DND-41 (cell line): Measurements from ENCODE around the gene REC114.

Experiments
- ATAC-seq: fragments of 200-7000 bp; cut with Tn5 transposase; 3 replicates; pipeline ENCODE4 v1.9.1; 2021; ENCODE audit warnings: low read depth; ENCODE audit not compliant: insufficient read depth
- DNase-seq: peaks from one replicate; pipeline ENCODE4 v3.0.0-alpha.2; 2020
- H2AFZ ChIP-seq: 2 replicates; pipeline ENCODE4 v1.6.0; 2012; ENCODE audit warnings: low read depth, low read length
- H3K27ac ChIP-seq: 2 replicates; pipeline ENCODE4 v1.5.1; 2012; ENCODE audit warnings: low read length, inconsistent platforms
- H3K27me3 ChIP-seq: fragments of 200-600 bp; sonication (generic); 2 replicates; pipeline ENCODE4 v1.6.0; 2012; ENCODE audit warnings: low read length, mild to moderate bottlenecking, inconsistent platforms; ENCODE audit not compliant: insufficient read depth, poor library complexity
- H3K36me3 ChIP-seq: 2 replicates; pipeline ENCODE4 v1.5.1; 2012; ENCODE audit warnings: low read length, inconsistent platforms; ENCODE audit not compliant: insufficient read depth
- H3K4me1 ChIP-seq: 2 replicates; pipeline ENCODE4 v1.5.1; 2012; ENCODE audit warnings: mild to moderate bottlenecking, low read length; ENCODE audit not compliant: insufficient read depth
- H3K4me2 ChIP-seq: 2 replicates; pipeline ENCODE4 v1.6.0; 2012; ENCODE audit warnings: mild to moderate bottlenecking, moderate library complexity, low read length, inconsistent platforms; ENCODE audit not compliant: insufficient read depth
- H3K4me3 ChIP-seq, 2 experiments: fragments of 200-600 bp in 1 of 2; shearing (Covaris generic) in 1 of 2; 2 replicates each; pipeline ENCODE4 v1.5.1; 2012 to 2016; ENCODE audit warnings: inconsistent platforms in 2 of 2, low read length in 2 of 2, mild to moderate bottlenecking in 2 of 2, low read depth in 1 of 2, moderate library complexity in 1 of 2
- H3K79me2 ChIP-seq: 2 replicates; pipeline ENCODE4 v1.6.0; 2012; ENCODE audit warnings: low read length, inconsistent platforms; ENCODE audit not compliant: insufficient read depth
- H3K9ac ChIP-seq: 2 replicates; pipeline ENCODE4 v1.6.0; 2012; ENCODE audit warnings: low read depth, mild to moderate bottlenecking, inconsistent platforms, low read length, moderate library complexity
- H3K9me3 ChIP-seq: 2 replicates; pipeline ENCODE4 v1.5.1; 2012; ENCODE audit warnings: low read length, moderate library complexity, mild to moderate bottlenecking, inconsistent platforms; ENCODE audit not compliant: insufficient read depth, severe bottlenecking
- H4K20me1 ChIP-seq: 2 replicates; pipeline ENCODE4 v1.6.0; 2012; ENCODE audit warnings: low read length; ENCODE audit not compliant: insufficient read depth
- CTCF ChIP-seq: IDR thresholded peaks from 2 replicates; pipeline ENCODE4 v1.5.1; 2012; ENCODE audit warnings: borderline replicate concordance, low read length, moderate library complexity, mild to moderate bottlenecking; ENCODE audit not compliant: poor library complexity, severe bottlenecking; ENCODE audit errors: extremely low read depth
- EZH2 ChIP-seq: IDR thresholded peaks from 3 replicates; pipeline ENCODE4 v1.6.1; 2012; ENCODE audit warnings: borderline replicate concordance, low read depth, mild to moderate bottlenecking, moderate library complexity, low read length, inconsistent platforms; ENCODE audit not compliant: severe bottlenecking

REC114 gene

DNA sequence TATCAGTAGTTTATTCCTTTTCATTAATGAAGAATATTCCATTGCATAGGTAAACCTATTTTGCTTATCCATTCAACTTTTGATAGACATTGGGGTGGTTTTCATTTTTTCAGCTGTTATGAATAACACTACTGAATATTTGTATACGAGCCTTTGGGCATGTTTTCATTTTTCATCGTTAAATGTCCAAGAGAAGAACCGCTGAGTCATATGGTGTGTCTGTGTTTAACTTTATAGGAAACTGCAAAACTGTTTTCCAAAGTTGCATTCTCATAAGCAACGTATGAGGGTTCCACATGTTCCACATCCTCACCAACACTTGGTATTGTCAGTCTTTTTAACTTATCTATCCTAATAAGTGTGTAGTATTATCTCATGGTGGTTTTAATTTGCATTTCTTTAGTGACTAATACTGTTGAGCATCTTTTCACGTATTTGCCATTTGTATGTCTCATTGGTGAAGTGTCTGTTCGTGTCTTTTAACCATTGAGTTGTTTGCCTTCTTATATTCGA is 33.8 kb downstream of the REC114 start:
- no peaks in the 10 kb centered on the region for H3K36me3 ChIP-seq
- H3K4me2 ChIP-seq, result no peak overlapping the region
- H3K9me3 ChIP-seq, result no peaks in the 10 kb centered on the region
- ATAC-seq (no peak), DNase-seq (no peak)
- no peak overlapping the region for H3K27ac ChIP-seq
- H3K4me3 ChIP-seq, result no peak overlapping the region
- TF ChIP-seq EZH2, result no peak
- no peak for TF ChIP-seq CTCF
- no peak overlapping the region for H3K9ac ChIP-seq
- H3K79me2 ChIP-seq, result no peaks in the 10 kb centered on the region
- H4K20me1 ChIP-seq, result no peaks in the 10 kb centered on the region
- no peaks in the 10 kb centered on the region for H3K4me1 ChIP-seq
- peaks cover 6% of the 10 kb centered on the region for H3K27me3 ChIP-seq
- no peak overlapping the region for H2AFZ ChIP-seq

GRCh38 chr15:73480050-73480449 is 37.1 kb downstream of the REC114 start:
- no peaks in the 10 kb centered on the region for H3K36me3 ChIP-seq
- ATAC-seq, result no peak
- no peak overlapping the region for H3K4me2 ChIP-seq
- H3K27me3 ChIP-seq, result no peaks in the 10 kb centered on the region
- no peak overlapping the region for H3K9ac ChIP-seq
- TF ChIP-seq EZH2 (no peak), CTCF (no peak)
- DNase-seq, result no peak
- no peak overlapping the region for H2AFZ ChIP-seq
- no peaks in the 10 kb centered on the region for H3K4me1 ChIP-seq
- H3K4me3 ChIP-seq, result no peak overlapping the region
- no peaks in the 10 kb centered on the region for H3K79me2 ChIP-seq
- no peak overlapping the region for H3K27ac ChIP-seq
- H3K9me3 ChIP-seq, result no peaks in the 10 kb centered on the region
- H4K20me1 ChIP-seq, result no peaks in the 10 kb centered on the region

GRCh38 chr15:73482166-73482565 is 39.2 kb downstream of the REC114 start:
- H3K4me3 ChIP-seq, result no peak overlapping the region
- no peak overlapping the region for H3K9ac ChIP-seq
- DNase-seq (no peak), ATAC-seq (no peak)
- no peaks in the 10 kb centered on the region for H3K36me3 ChIP-seq
- TF ChIP-seq CTCF, result no peak
- no peak for TF ChIP-seq EZH2
- H3K27me3 ChIP-seq, result no peaks in the 10 kb centered on the region
- no peaks in the 10 kb centered on the region for H4K20me1 ChIP-seq
- no peak overlapping the region for H2AFZ ChIP-seq
- H3K27ac ChIP-seq, result no peak overlapping the region
- no peaks in the 10 kb centered on the region for H3K4me1 ChIP-seq
- H3K4me2 ChIP-seq, result no peak overlapping the region
- no peaks in the 10 kb centered on the region for H3K9me3 ChIP-seq
- H3K79me2 ChIP-seq, result no peaks in the 10 kb centered on the region

GRCh38 chr15:73483053-73483452 is 40.1 kb downstream of the REC114 start:
- Histone ChIP-seq H3K4me2 (no peak overlapping the region), H3K27me3 (no peaks in the 10 kb centered on the region), H2AFZ (no peak overlapping the region), H3K4me3 (no peak overlapping the region), H3K36me3 (no peaks in the 10 kb centered on the region), H3K4me1 (no peaks in the 10 kb centered on the region), H3K9me3 (no peaks in the 10 kb centered on the region), H3K27ac (no peak overlapping the region), H4K20me1 (no peaks in the 10 kb centered on the region), H3K79me2 (no peaks in the 10 kb centered on the region), H3K9ac (no peak overlapping the region)
- DNase-seq, result no peak
- TF ChIP-seq EZH2 (no peak), CTCF (no peak)
- ATAC-seq, result no peak
